Stimulated activated CD4-positive, alpha-beta T cell treated with anti-CD3 and anti-CD28 coated beads, Interleukin-4, amount 100 ng/mL, for 48 hours (primary cell): ENCODE data around the gene ALPP.
"Not testable (repeated sequence)": the region's sequence is repeated elsewhere in the genome, so short reads cannot be mapped to it uniquely, and the experiment has no call there.

Experiments used
- DNase-seq, 2 donors: peaks; one replicate each; pipeline ENCODE4 v3.0.0-alpha.2; 2020; ENCODE audit warnings: low read depth in 2 of 2

ALPP gene

GRCh38 chr2:232422051-232422450 lies 43.5 kb downstream of the ALPP start:
- no peak for DNase-seq

- not testable (repeated sequence) for DNase-seq
Measured at GRCh38 chr2:232422996-232423395, 44.4 kb downstream of the ALPP start.

- not testable (repeated sequence) for DNase-seq
Measured at GRCh38 chr2:232423407-232423806, 44.9 kb downstream of the ALPP start.

GRCh38 chr2:232431705-232432590 lies 53.4 kb downstream of the ALPP start:
- DNase-seq = no peak
